Kidney epithelial cell (primary cell): ENCODE measurements around the gene MCM3. TPM values are rescaled to one million over a fixed set of nuclear protein-coding genes. Genes with fewer than 3 reads are reported as not detected.

Source experiments
- DNase-seq: peaks from one replicate; pipeline ENCODE4 v3.0.0-alpha.2; 2010; ENCODE audit warnings: low read depth
- H3K27me3 ChIP-seq: 2 replicates; pipeline ENCODE4 v1.6.0; 2011; ENCODE audit warnings: low read length; ENCODE audit not compliant: control insufficient read depth, insufficient read depth
- H3K36me3 ChIP-seq: 2 replicates; pipeline ENCODE4 v1.5.1; 2011; ENCODE audit warnings: low read length; ENCODE audit not compliant: control insufficient read depth, insufficient read depth
- H3K4me3 ChIP-seq: 2 replicates; pipeline ENCODE4 v1.5.1; 2011; ENCODE audit warnings: low read depth, mild to moderate bottlenecking, control low read depth, low read length
- CTCF ChIP-seq: IDR thresholded peaks from 2 replicates; pipeline ENCODE4 v1.5.1; 2011; ENCODE audit warnings: mild to moderate bottlenecking, moderate library complexity, low read length, control low read depth, inconsistent platforms; ENCODE audit not compliant: insufficient read depth, poor library complexity, severe bottlenecking
- total RNA-seq: library from RNA; depleted of rRNA; stranded (reverse); fragments of >200 nt; gene quantifications from 2 replicates; pipeline ENCODE4 v1.2.3, GENCODE V29; 2015

The MCM3 gene
- total RNA-seq, 1 donor from 2014 or later = 37.1 TPM

GRCh38 chr6:52216932-52217575 is 67.5 kb downstream of the MCM3 start:
- H3K27me3 ChIP-seq = no peaks in the 10 kb centered on the region
- no peak for DNase-seq
- no peaks in the 10 kb centered on the region for H3K36me3 ChIP-seq
- TF ChIP-seq CTCF = no peak
- no peak overlapping the region for H3K4me3 ChIP-seq

GRCh38 chr6:52215787-52216186 is 68.8 kb downstream of the MCM3 start:
- no peak for DNase-seq
- TF ChIP-seq CTCF = no peak
- no peaks in the 10 kb centered on the region for H3K36me3 ChIP-seq
- H3K27me3 ChIP-seq = no peaks in the 10 kb centered on the region
- no peak overlapping the region for H3K4me3 ChIP-seq

Other genes with a start within 250 kb of the MCM3 start
- 1.6 and 1.8 TPM in 2 replicates for gene PKHD1, start 197.1 kb downstream of the MCM3 start, total RNA-seq
- not detected in 2 replicates for gene IL17A, start 98.4 kb downstream of the MCM3 start, total RNA-seq
- gene IL17F, start 40.2 kb downstream of the MCM3 start, total RNA-seq = not detected in 2 replicates
- 4.4 and 4.7 TPM in 2 replicates for gene PAQR8, start 77.4 kb upstream of the MCM3 start, total RNA-seq
- gene EFHC1, start 135.6 kb upstream of the MCM3 start, total RNA-seq = 20.5 and 22.9 TPM in 2 replicates